Measurements from ENCODE around the gene TBRG1.

Gene TBRG1

GRCh38 chr11:124584681-124585372, 37.8 kb upstream of the TBRG1 start:
- no peak for DNase-seq (ENCODE audit: low read depth)
- H3K4me3 ChIP-seq (ENCODE audit: control insufficient read depth, low read depth, low read length): no peak overlapping the region
- no peak for TF ChIP-seq CTCF (conservative IDR thresholded peaks at IDR 0.05; ENCODE audit: control insufficient read depth, insufficient read depth, low read depth, low read length)

GRCh38 chr11:124586238-124586860, 36.3 kb upstream of the TBRG1 start:
- no peak overlapping the region for H3K4me3 ChIP-seq (ENCODE audit: control insufficient read depth, low read depth, low read length)
- peak; percentile 70 for TF ChIP-seq CTCF (conservative IDR thresholded peaks at IDR 0.05; ENCODE audit: control insufficient read depth, insufficient read depth, low read depth, low read length)
- DNase-seq (ENCODE audit: low read depth): peak; percentile 67

- TF ChIP-seq CTCF (conservative IDR thresholded peaks at IDR 0.05; ENCODE audit: control insufficient read depth, insufficient read depth, low read depth, low read length): no peak
- DNase-seq (ENCODE audit: low read depth): no peak
- H3K4me3 ChIP-seq (ENCODE audit: control insufficient read depth, low read depth, low read length): no peak overlapping the region
Measured at GRCh38 chr11:124591430-124591829, 31.2 kb upstream of the TBRG1 start.

- no peak for DNase-seq (ENCODE audit: low read depth)
- TF ChIP-seq CTCF (conservative IDR thresholded peaks at IDR 0.05; ENCODE audit: control insufficient read depth, insufficient read depth, low read depth, low read length): no peak
- no peak overlapping the region for H3K4me3 ChIP-seq (ENCODE audit: control insufficient read depth, low read depth, low read length)
Measured at GRCh38 chr11:124592627-124593026, 30.0 kb upstream of the TBRG1 start.

- no peak for TF ChIP-seq CTCF (conservative IDR thresholded peaks at IDR 0.05; ENCODE audit: control insufficient read depth, insufficient read depth, low read depth, low read length)
- no peak overlapping the region for H3K4me3 ChIP-seq (ENCODE audit: control insufficient read depth, low read depth, low read length)
- no peak for DNase-seq (ENCODE audit: low read depth)
Measured at GRCh38 chr11:124595302-124595701, 27.4 kb upstream of the TBRG1 start.

GRCh38 chr11:124597626-124598025, 25.0 kb upstream of the TBRG1 start:
- no peak for TF ChIP-seq CTCF (conservative IDR thresholded peaks at IDR 0.05; ENCODE audit: control insufficient read depth, insufficient read depth, low read depth, low read length)
- no peak for DNase-seq (ENCODE audit: low read depth)
- no peak overlapping the region for H3K4me3 ChIP-seq (ENCODE audit: control insufficient read depth, low read depth, low read length)

All from fibroblast of mammary gland (primary cell).